ENCODE data around the gene APOB.

DNA sequence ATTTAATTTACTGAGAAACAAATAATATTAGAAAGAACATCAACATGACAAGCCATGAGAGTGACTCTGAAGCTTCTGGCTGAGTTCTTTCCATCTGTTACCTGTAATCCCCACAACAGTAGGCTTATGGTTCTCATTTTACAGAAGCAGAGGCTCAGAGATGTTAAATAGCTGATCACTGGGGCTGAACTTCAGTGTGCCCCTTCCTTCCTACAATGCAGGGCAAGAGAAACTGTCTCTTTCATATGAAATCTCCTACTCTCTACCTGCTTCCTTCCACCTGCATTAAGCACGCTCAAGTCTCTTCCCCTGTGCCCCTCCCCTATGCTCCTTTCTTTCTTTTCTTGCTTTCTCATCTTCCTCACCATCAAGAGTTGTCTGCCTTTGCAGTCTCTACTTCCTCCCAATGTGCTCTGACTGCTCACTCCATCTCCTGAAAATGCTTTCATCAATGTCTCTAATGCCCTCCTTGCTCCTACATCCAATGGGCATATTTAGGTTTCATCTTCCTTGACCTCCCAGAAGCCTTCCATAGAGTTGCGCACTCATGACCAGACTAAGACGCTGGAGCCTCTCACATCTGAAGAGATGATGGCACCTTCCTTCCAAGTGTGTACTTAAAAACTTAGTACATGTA lies 23.7 kb downstream of the APOB start:
- TF ChIP-seq POLR2AphosphoS5 (IDR thresholded peaks at IDR 0.05; ENCODE audit: low read depth, low read length) = no peak
- TF ChIP-seq SIN3A (IDR thresholded peaks at IDR 0.05; ENCODE audit: borderline replicate concordance, insufficient read depth, low read length) = no peak
- no peak for TF ChIP-seq REST (IDR thresholded peaks at IDR 0.05; ENCODE audit: insufficient read depth in 1 of 2, low read depth in 2 of 2, low read length in 2 of 2)
